Colonic mucosa (tissue), 4 donors: ENCODE data around the gene CYB5D1. TPM values are rescaled to one million over a fixed set of nuclear protein-coding genes. Genes with fewer than 3 reads are reported as not detected.
"Not testable (repeated sequence)": the region's sequence is repeated elsewhere in the genome, so short reads cannot be mapped to it uniquely, and the experiment has no call there.

Source experiments
- DNase-seq: peaks from one replicate; pipeline ENCODE4 v3.0.0-alpha.2; 2020
- H3K27ac ChIP-seq: fragments of 200-600 bp; one replicate; pipeline ENCODE4 v1.8.0; 2021
- H3K27me3 ChIP-seq: fragments of 200-600 bp; one replicate; pipeline ENCODE4 v1.8.0; 2021
- H3K36me3 ChIP-seq: fragments of 200-600 bp; one replicate; pipeline ENCODE4 v1.8.0; 2021
- H3K4me1 ChIP-seq: fragments of 200-600 bp; one replicate; pipeline ENCODE4 v1.8.0; 2021; ENCODE audit warnings: mild to moderate bottlenecking
- H3K4me3 ChIP-seq: fragments of 200-600 bp; one replicate; pipeline ENCODE4 v1.8.0; 2021
- H3K9ac ChIP-seq, 2 donors: one replicate each; pipeline ENCODE4 v1.7.0; 2013; ENCODE audit warnings: control low read depth in 2 of 2, low read depth in 2 of 2, low read length in 2 of 2
- H3K9me3 ChIP-seq: fragments of 200-600 bp; one replicate; pipeline ENCODE4 v1.8.0; 2021
- intact Hi-C: fragments of 100-400 bp; cut with DNase I; formaldehyde crosslinking; loops from one replicate; pipeline ENCODE4 v1.14.1; 2022
- total RNA-seq, 2 donors: library from RNA; stranded (reverse); fragmentation: NEBNext Ultra II Directional in 1 of 2; extraction: Animal tissue kit (Norgen Biotek cat#: 25700) in 1 of 2; gene quantifications; one replicate each; pipeline ENCODE4 v1.2.1, GENCODE V29; 2021
- TF ChIP-seq, protein P1 (sequence below): fragments of 200-600 bp; IDR thresholded peaks from one replicate; pipeline ENCODE4 v1.8.0; 2022; ENCODE audit warnings: antibody characterized with exemption, mild to moderate bottlenecking
- donor health status: healthy.
- donor health status: DM: no; HTN: no; CAD: no.
- donor health status: DM: no; HTN: no; CAD: no.

CYB5D1 gene, protein sequence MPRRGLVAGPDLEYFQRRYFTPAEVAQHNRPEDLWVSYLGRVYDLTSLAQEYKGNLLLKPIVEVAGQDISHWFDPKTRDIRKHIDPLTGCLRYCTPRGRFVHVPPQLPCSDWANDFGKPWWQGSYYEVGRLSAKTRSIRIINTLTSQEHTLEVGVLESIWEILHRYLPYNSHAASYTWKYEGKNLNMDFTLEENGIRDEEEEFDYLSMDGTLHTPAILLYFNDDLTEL
- total RNA-seq, result 10 to 100 TPM in 1 of 2 donors, 1 to 10 TPM in 1; 9.4 to 18.2 TPM

DNA sequence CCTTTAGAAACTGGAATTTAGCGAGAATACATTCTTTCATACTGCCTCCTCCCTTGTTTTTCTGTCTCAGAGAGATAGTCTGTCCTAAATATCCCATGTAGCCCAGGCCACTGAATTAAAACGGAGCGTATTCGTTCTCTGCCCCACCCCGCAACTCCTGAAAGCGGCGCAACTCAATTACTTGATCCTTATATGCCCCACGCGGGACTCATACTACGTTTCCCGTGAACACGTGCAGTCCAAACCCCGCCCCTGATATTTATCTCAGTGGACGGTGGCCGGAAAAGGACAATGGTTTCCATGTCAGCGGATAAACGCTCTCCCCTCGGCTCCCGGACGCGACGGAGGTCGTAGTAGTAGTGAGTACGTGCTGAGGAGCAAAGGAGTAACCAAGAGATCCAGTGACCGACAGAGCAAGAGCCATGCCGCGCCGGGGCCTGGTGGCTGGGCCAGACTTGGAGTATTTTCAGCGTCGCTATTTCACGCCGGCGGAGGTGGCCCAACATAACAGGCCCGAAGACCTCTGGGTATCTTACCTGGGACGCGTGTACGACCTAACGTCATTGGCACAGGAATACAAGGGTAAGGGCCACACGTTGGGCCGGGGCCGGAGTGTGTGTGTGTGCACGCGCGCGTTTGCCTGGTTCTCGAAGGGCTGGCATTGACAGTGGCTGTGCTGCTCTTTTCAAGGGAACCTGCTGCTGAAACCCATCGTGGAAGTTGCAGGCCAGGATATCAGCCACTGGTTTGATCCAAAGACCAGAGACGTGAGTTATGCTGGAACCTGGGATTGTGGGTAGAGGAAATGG lies at the start of gene CYB5D1:
CYB5D1 (plus strand) TSS at position 291 of the 809 bp plus-strand sequence; CDS start at position 423, 132 bp downstream.
- Histone ChIP-seq H3K9ac (peak within 1 kb of the TSS; percentile 65 to 96), H3K9me3 (no peaks in the 10 kb centered on the region), H3K27me3 (no peaks in the 10 kb centered on the region), H3K36me3 (no peaks in the 10 kb centered on the region), H3K27ac (peak within 1 kb of the TSS; percentile 95), H3K4me1 (peaks cover 16% of the 10 kb centered on the region), H3K4me3 (peak within 1 kb of the TSS; percentile 80)
- intact Hi-C loops, result no loop called here
- DNase-seq, result peak; percentile 96
- TF ChIP-seq, protein P1, sequence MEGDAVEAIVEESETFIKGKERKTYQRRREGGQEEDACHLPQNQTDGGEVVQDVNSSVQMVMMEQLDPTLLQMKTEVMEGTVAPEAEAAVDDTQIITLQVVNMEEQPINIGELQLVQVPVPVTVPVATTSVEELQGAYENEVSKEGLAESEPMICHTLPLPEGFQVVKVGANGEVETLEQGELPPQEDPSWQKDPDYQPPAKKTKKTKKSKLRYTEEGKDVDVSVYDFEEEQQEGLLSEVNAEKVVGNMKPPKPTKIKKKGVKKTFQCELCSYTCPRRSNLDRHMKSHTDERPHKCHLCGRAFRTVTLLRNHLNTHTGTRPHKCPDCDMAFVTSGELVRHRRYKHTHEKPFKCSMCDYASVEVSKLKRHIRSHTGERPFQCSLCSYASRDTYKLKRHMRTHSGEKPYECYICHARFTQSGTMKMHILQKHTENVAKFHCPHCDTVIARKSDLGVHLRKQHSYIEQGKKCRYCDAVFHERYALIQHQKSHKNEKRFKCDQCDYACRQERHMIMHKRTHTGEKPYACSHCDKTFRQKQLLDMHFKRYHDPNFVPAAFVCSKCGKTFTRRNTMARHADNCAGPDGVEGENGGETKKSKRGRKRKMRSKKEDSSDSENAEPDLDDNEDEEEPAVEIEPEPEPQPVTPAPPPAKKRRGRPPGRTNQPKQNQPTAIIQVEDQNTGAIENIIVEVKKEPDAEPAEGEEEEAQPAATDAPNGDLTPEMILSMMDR, result no peak

DNA sequence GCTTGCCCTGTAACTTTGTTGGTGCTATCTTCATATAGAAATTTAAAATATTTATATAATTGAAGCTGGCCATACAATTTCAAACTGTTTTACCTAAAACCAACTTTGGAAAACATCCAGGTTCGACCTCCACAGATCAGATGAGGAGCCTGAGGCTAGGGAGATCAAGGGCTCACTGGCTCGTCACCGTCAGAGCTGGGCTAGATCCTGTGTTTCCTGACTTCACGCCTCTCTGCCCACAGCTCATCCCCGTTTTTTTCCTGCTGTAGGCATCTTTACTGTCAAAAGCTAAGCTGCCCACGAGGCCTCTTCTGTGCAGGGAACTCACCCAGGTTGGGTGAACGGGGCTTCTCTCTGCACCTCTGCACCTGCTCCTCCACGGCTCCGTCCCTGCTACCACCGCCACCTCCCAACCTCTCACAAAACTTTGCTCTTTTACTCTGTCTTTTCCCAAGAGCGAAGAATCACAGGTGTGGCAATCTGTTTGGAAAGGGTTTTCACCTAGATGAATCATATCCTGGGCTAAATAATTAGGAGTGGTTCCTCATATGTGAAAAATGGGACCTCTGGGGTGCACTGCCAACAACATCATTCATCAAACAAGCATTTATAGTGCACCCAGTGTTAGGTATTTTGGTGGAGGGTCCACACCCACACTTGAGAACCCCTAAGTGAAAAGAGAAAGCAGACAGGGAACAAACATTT lies 48.6 kb upstream of the CYB5D1 start:
- Histone ChIP-seq H3K9ac (no peak overlapping the region), H3K4me3 (no peak overlapping the region), H3K27me3 (no peaks in the 10 kb centered on the region), H3K4me1 (no peaks in the 10 kb centered on the region), H3K9me3 (no peaks in the 10 kb centered on the region), H3K27ac (no peak overlapping the region), H3K36me3 (no peaks in the 10 kb centered on the region)
- intact Hi-C loops, result no loop called here
- TF ChIP-seq, protein P1, result no peak
- no peak for DNase-seq

DNA sequence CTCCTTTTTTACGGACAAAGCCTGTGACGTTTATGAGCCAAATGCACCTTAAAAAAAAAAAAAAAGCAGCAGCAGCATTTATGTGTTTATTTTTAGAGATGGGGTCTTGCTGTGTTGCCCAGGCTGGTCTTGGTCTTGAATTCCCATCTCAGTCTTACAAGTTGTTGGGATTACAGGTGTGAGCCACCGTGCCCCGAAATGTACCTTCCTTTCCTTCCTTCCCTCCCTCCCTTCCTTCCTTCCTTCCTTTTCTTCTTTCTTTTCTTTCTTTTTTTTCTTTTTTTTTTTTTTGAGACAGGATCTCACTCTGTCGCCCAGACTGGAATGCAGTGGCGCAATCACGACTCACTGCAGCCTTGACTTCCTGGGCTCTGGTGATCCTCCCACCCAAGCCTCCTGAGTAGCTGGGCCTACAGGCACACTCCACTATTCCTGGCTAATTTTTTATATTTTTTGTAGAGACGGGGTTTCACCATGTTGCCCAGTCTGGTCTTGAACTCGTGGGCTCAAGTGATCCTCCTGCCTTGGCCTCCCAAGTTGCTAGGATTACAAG lies 47.9 kb upstream of the CYB5D1 start:
- H3K36me3 ChIP-seq, intact Hi-C loops, H3K9ac ChIP-seq, H3K4me1 ChIP-seq, H3K4me3 ChIP-seq, DNase-seq, H3K9me3 ChIP-seq, H3K27ac ChIP-seq, H3K27me3 ChIP-seq: not testable (repeated sequence)

DNA sequence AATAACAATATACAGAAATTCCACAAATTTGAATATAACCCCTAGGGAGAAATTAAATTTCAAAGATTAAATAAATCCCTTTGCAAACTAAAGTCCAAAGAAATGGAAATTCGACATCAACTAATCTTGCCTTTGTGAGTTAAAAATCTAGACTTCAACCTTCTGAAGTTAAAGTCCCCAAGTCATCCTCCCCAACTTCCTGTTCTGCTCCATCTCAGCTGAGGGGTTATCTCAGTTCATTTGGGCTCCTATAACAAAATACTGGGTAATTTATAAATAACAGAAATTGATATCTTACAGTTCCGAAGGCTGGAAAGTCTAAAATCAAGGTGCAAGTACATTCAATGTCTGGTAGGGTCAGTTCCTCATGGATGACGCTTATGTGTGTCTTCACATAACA lies 46.6 kb upstream of the CYB5D1 start:
- Histone ChIP-seq H3K27me3 (no peaks in the 10 kb centered on the region), H3K36me3 (no peaks in the 10 kb centered on the region), H3K27ac (no peak overlapping the region), H3K4me1 (no peaks in the 10 kb centered on the region), H3K9me3 (no peaks in the 10 kb centered on the region), H3K4me3 (no peak overlapping the region), H3K9ac (no peak overlapping the region)
- DNase-seq, result no peak
- intact Hi-C loops, result no loop called here
- TF ChIP-seq, protein P1, result no peak

DNA sequence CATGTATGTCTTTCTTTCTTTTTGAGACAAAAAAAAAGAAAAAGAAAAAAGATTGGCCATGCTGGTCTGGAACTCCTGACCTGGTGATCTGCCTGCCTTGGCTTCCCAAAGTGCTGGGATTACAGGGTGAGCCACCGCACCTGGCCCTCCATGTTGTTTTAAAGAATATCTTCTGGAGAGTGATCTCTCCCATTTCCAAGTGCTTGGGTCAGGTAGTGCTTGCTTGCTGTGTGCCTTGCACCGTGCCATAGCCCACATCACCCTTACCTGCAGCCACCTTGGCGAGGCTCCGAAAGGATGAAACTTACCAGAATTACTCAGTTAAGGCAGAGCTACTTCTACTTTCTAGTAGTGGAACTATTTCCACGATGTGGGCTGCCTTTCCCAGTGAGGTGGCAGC lies 42.8 kb upstream of the CYB5D1 start:
- H3K9ac ChIP-seq, result no peak overlapping the region
- no peaks in the 10 kb centered on the region for H3K9me3 ChIP-seq
- no peaks in the 10 kb centered on the region for H3K4me1 ChIP-seq
- H3K27me3 ChIP-seq, result no peaks in the 10 kb centered on the region
- TF ChIP-seq, protein P1, result no peak
- intact Hi-C loops, result no loop called here
- no peak overlapping the region for H3K27ac ChIP-seq
- no peak for DNase-seq
- H3K4me3 ChIP-seq, result no peak overlapping the region
- no peaks in the 10 kb centered on the region for H3K36me3 ChIP-seq
